Measurements from ENCODE around the gene EVI5.

The EVI5 gene

GRCh38 chr1:92623187-92623778, 161.6 kb downstream of the EVI5 start:
- Histone ChIP-seq H3K4me2 (ENCODE audit: low read length) (no peak overlapping the region), H3K9me2 (replicated peaks; ENCODE audit: control insufficient read depth, low read length) (no peaks in the 10 kb centered on the region), H3K4me1 (ENCODE audit: control insufficient read depth, low read length) (no peaks in the 10 kb centered on the region), H3K27ac (ENCODE audit: low read depth, low read length) (no peak overlapping the region), H3K4me3 (ENCODE audit: low read length) (no peak overlapping the region), H3K36me3 (ENCODE audit: control insufficient read depth, low read length) (no peaks in the 10 kb centered on the region), H3K79me2 (ENCODE audit: control insufficient read depth, low read length) (no peaks in the 10 kb centered on the region), H4K20me1 (ENCODE audit: control insufficient read depth, insufficient read depth, low read depth, low read length) (no peaks in the 10 kb centered on the region), H3F3A (ENCODE audit: control insufficient read depth, insufficient read depth) (0 out of 2 replicates have a peak, but pooled peaks cover 2% of the 10 kb centered on the region), H3K9me3 (ENCODE audit: control insufficient read depth, insufficient read depth, low read length) (no peaks in the 10 kb centered on the region), H3K27me3 (ENCODE audit: control insufficient read depth, low read length) (no peaks in the 10 kb centered on the region)
- TF ChIP-seq EZH2phosphoT487 (IDR thresholded peaks at IDR 0.05; ENCODE audit: borderline replicate concordance, low read length) = no peak
- TF ChIP-seq CTCF (IDR thresholded peaks at IDR 0.05; ENCODE audit: low read depth, low read length, poor library complexity, severe bottlenecking) = peak; percentile 53

GRCh38 chr1:92619466-92620189, 165.3 kb downstream of the EVI5 start:
- no peaks in the 10 kb centered on the region for H3K79me2 ChIP-seq (ENCODE audit: control insufficient read depth, low read length)
- H3K4me2 ChIP-seq (ENCODE audit: low read length) = no peak overlapping the region
- no peaks in the 10 kb centered on the region for H3F3A ChIP-seq (ENCODE audit: control insufficient read depth, insufficient read depth)
- no peaks in the 10 kb centered on the region for H3K36me3 ChIP-seq (ENCODE audit: control insufficient read depth, low read length)
- no peaks in the 10 kb centered on the region for H3K4me1 ChIP-seq (ENCODE audit: control insufficient read depth, low read length)
- no peak overlapping the region for H3K4me3 ChIP-seq (ENCODE audit: low read length)
- no peaks in the 10 kb centered on the region for H3K27me3 ChIP-seq (ENCODE audit: control insufficient read depth, low read length)
- H3K9me2 ChIP-seq (replicated peaks; ENCODE audit: control insufficient read depth, low read length) = no peaks in the 10 kb centered on the region
- TF ChIP-seq CTCF (IDR thresholded peaks at IDR 0.05; ENCODE audit: low read depth, low read length, poor library complexity, severe bottlenecking) (no peak), EZH2phosphoT487 (IDR thresholded peaks at IDR 0.05; ENCODE audit: borderline replicate concordance, low read length) (no peak)
- H4K20me1 ChIP-seq (ENCODE audit: control insufficient read depth, insufficient read depth, low read depth, low read length) = no peaks in the 10 kb centered on the region
- H3K27ac ChIP-seq (ENCODE audit: low read depth, low read length) = no peak overlapping the region
- H3K9me3 ChIP-seq (ENCODE audit: control insufficient read depth, insufficient read depth, low read length) = no peaks in the 10 kb centered on the region

GRCh38 chr1:92601044-92601443, 183.9 kb downstream of the EVI5 start:
- Histone ChIP-seq H4K20me1 (ENCODE audit: control insufficient read depth, insufficient read depth, low read depth, low read length) (no peaks in the 10 kb centered on the region), H3K4me2 (ENCODE audit: low read length) (no peak overlapping the region), H3K9me3 (ENCODE audit: control insufficient read depth, insufficient read depth, low read length) (no peaks in the 10 kb centered on the region), H3K36me3 (ENCODE audit: control insufficient read depth, low read length) (no peaks in the 10 kb centered on the region), H3K9me2 (replicated peaks; ENCODE audit: control insufficient read depth, low read length) (no peaks in the 10 kb centered on the region), H3K4me3 (ENCODE audit: low read length) (no peak overlapping the region), H3F3A (ENCODE audit: control insufficient read depth, insufficient read depth) (no peaks in the 10 kb centered on the region), H3K4me1 (ENCODE audit: control insufficient read depth, low read length) (0 out of 2 replicates have a peak, but pooled peaks cover 2% of the 10 kb centered on the region), H3K79me2 (ENCODE audit: control insufficient read depth, low read length) (no peaks in the 10 kb centered on the region), H3K27ac (ENCODE audit: low read depth, low read length) (no peak overlapping the region), H3K27me3 (ENCODE audit: control insufficient read depth, low read length) (no peaks in the 10 kb centered on the region)
- TF ChIP-seq EZH2phosphoT487 (IDR thresholded peaks at IDR 0.05; ENCODE audit: borderline replicate concordance, low read length) (no peak), CTCF (IDR thresholded peaks at IDR 0.05; ENCODE audit: low read depth, low read length, poor library complexity, severe bottlenecking) (no peak)
